Stimulated activated CD8-positive, alpha-beta memory T cell treated with anti-CD3 and anti-CD28 coated beads, Interleukin-4, amount 100 ng/mL, for 1 hour (primary cell): ENCODE results near the gene LCE5A.
"Not testable (repeated sequence)": the region's sequence is repeated elsewhere in the genome, so short reads cannot be mapped to it uniquely, and the experiment has no call there.

ENCODE experiments used
- DNase-seq, 2 donors: peaks; one replicate each; pipeline ENCODE4 v3.0.0-alpha.2; 2020; ENCODE audit warnings: low read depth in 2 of 2, low spot score in 1 of 2

Gene LCE5A, protein sequence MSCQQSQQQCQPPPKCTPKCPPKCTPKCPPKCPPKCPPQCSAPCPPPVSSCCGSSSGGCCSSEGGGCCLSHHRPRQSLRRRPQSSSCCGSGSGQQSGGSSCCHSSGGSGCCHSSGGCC

DNA sequence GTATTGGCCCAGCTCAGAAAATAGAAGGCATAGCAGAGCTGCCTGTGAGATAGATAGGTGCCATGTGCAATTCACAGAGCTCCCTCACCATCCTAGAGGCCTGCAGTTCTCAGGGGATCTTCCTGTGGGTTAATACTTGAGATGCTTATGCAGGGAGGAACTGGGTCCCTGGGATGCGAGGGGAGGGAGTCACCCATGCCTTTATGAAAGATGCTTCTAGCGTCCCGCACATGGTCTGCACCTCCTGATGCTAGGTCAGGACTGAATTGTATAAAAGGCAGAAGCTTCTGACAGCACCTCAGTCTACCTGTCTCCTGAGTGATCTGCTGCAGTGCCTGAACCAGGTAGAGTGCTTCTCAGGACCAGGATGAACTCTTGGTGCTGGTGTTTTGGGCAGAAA, at the start of gene LCE5A:
Gene LCE5A (plus strand): TSS at position 301 of the 400 bp plus-strand sequence. CDS start 732 bp downstream, outside the sequence.
- no peak for DNase-seq

DNA sequence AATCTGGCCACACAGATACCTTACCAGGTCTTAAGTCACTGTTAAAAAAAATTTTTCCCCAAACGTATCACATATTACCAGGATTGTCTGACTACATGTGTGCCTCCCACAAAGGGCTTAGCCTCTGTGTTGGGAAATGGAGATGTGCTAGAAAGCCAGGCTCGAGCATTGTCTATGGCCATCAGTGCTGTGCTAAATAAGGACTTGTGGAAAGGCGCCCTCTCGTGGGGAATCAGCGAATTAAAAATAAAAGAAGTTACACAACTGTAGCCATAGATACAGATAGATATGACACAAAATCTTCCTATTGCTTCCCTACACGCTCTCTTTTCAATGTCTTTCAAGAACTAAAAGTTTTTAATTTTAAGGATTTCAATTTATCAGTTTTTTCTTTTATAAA, 49.1 kb upstream of the LCE5A start:
- DNase-seq = peak; percentile 23 to 26

DNA sequence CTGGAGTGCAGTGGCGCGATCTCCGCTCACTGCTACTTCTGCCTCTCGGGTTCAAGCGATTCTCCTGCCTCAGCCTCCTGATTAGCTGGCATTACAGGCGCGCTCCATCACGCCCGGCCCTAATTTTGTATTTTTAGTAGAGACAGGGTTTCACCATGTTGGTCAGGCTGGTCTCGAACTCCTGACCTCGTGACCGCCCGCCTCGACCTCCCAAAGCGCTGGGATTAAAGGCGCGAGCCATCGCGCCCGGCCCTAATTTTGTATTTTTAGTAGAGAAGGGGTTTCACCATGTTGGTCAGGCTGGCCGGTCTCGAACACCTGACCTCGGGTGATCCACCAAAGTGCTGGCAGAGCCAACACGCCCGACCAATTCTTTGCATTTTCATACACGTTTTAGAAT, 48.0 kb upstream of the LCE5A start:
- no peak for DNase-seq

DNA sequence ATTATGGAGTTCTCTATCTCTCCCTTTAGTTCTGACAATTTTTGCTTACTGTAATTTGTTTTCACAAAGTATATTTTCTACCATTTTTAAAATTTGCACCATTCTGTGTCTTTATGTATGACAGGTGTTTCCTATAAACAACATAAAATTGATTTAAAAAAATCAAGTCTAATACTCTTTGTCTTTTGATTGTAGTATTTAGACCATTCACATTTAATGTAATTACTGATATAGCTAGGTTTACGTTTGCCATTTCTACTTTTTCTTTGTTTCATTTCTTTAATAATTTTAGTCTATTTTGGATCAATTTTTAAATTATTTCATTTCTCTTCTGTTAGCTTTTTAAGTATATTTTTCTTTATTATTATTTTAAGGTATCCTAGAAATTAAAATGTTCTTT, 44.4 kb upstream of the LCE5A start:
- no peak for DNase-seq

DNA sequence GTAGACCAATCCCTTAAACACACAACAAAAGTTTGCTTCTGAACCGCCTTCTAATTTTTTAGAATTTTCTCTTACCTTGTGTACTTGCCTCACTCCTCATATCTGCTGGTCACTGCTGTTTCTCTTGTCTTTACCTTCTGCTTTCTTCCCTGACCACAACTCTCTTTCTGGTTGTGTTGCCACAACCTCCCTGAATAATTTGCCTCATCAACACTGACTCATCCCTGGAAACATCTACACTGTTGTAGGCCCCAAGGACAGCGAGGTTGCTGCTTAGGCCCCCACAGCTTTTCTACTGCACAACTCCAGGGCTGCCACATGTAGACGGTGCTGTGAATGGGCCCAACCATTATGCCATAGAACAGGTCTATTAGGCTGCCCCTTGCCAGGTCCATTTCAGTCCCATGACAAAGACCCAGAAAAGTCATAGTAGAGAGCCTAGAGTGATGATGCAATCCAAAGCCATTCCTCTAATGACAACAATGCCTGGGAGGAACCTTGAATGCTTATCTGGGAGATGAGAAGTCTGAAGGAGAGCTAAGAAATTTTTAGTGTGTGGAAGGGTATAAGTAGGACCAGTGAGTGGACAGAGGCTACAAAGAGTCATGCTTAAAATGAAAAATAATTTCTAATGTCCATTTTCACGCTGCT, 36.6 kb upstream of the LCE5A start:
- DNase-seq = no peak

DNA sequence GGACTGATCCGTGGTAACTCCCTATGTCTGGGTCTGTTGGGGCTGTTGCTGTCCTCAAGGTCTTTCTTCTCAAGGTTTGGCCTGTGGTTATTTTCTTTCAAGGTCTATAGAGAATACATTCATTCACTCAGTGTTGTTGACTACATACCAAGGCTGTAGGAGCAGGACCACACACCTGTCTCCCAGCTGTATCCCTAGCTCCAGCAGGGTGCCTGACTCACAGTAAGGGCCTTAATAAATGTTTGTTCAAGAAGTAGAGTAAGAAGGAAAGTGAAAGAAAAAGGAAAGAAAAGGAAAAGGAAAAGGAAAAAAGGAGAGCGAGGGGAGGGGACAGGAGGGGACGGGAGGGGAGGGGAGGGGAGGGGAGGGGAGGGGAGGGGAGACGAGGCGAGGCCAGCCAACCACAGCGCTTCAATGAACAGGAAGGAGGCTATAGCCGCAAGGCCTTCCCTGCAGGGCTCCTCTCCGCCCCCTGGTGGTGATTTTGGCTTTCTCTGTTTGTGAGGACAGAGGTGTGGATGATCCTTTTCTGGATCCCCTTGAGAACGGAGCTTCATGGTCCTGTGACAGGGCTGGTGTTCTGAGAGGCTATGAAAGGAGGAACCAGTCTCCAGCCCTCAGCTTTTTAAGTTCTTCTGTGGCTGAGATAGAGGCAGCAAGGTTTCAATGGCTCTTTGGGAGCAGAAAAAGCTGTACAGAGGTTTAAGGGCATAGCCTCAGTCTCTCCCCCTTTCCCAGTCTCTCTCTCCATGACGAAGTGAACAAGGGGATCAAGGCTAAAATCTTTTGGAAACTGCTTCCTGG, 30.6 kb upstream of the LCE5A start:
- DNase-seq = peak; percentile 29 to 34

DNA sequence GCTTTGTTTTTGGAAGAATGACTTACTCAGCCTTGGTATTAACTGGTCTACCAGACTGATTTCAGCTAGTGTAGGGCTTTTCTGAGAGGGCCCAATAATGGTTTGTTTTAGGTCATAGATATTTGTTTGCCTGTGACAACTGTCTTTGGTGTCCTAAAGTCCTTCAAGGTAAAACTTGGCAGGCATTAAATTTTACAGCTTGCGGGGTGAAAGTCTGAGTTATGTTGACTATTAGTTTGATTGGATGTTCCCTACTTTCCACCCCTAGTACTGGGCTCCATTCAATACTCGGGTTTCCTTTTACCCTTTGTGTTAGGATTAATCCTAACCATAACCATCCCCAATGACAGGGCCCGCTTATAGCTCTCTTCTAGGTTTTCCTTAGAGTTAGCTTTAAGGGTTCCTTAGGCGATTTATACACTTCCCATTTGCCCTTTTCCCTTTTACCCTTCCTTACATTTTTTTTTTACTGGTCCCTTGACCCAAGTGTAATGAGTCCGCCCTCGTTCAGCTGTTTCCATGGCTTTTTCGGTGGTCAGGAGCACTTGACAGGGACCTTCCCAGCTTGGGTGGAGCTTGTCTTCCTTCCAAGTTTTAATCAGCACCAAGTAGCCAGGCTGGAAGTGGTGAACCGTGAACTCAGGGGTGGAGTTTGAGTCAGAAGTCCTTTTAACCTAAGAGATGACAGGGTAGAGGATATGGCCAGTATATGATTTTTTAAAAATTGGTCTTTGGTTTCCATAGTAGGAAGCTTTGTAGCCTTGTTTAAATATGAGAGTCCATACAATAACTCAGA, 28.5 kb upstream of the LCE5A start:
- no peak for DNase-seq

DNA sequence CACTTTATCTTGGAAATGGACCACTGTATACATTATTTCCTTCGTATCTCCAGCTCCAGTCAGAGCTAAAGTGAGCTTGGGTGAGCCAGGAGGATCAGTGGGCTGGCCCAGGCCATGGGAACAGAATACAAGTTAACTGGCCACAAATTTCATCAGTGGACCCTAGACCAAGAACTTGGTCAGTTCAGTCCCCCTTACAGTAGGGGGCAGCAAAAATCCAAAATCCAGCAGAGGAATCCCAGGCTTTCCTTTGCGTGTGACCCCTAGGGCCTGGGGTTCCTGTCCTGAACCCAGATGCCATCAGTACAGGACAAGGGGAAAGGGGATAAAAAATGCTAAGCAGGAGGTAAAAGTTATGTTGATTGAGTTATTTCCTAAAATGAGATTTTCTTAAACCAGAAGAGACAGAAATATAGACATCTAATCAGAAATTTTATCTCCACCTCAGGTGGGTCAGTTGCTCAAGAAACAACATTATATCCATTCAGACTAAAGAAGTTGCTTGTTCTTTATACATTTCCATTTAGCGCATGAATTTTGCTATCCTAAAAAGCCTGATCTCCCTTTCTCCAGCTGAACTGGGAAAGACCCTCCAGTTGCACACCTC, 24.1 kb upstream of the LCE5A start:
- no peak for DNase-seq

DNA sequence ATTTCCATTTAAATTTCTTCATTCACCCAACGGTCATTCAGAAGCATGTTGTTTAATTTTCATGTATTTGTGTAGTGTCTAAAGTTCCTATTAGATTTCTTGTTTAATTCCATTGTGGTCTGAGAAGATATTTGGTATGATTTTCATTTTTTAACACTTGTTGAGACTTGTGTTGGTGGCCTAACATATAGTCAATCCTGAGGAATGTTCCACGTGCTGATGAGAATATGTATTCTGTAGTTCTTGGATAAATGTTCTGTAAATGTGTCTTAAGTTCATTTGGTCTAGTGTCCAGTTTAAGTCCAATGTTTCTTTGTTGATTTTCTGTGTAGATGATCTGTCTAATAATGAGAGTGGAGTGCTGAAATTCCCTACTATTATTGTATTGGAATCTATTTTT, 22.7 kb upstream of the LCE5A start:
- no peak for DNase-seq

DNA sequence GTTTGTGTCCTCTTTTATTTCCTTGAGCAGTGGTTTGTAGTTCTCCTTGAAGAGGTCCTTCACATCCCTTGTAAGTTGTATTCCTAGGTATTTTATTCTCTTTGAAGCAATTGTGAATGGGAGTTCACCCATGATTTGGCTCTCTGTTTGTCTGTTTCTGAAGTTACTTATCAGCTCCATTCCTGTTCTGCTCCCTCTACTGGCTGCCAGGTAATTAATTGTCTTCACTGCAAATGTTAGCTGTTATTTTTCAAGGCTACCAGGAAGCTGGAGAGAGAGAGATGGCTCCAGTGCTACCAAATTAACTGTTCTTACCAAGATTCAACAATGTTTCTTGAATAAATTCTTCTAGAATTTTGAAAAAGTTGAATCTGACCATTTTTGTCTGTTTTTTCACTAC, 19.1 kb upstream of the LCE5A start:
- DNase-seq = not testable (repeated sequence)

DNA sequence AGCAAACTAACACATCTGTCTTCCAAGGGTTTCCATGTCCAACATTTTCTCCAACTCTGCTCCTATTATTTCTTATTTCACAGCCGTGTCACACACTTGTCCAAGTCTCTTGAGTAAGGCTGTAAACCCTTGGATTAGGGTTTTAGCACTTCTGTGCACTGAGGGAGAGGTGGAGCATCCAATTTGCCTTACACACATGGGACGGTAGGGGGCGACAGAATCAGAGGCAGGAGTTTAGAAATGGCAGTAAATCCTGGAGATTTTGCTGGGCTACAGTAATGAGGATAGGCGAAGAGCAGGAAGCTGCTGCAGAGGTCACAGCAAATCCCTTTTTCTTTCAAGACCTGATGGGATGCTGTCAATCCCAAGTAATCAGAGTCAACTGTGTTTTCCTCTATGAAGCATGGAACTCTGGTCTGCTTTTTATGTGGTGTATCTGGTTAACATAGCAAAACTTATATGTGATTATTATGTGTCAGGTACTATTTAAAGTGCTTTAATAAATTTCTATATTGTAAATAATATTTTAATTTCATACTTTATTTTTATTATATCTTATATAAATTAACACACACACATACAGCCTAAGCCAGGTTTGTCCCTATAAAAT, 15.4 kb upstream of the LCE5A start:
- no peak for DNase-seq

DNA sequence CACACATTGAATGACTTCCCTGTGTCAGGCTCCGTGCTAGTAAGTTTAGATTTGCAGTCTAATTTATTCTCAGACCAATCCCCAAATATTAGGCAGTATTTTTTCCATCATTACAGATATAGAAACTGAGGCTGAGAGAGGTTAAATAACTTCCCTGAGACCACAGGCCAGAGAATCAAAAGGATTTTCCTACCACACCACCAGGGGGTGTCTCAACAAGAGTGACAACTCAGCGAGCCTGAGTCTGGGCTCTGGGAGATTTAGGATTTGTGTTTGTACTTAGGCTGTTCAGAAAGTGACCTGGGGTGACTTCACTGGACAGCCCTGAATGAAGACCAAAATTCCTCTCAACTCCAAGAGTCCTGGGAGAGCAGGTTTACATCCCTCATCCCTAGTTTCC, 13.3 kb upstream of the LCE5A start:
- DNase-seq = no peak

DNA sequence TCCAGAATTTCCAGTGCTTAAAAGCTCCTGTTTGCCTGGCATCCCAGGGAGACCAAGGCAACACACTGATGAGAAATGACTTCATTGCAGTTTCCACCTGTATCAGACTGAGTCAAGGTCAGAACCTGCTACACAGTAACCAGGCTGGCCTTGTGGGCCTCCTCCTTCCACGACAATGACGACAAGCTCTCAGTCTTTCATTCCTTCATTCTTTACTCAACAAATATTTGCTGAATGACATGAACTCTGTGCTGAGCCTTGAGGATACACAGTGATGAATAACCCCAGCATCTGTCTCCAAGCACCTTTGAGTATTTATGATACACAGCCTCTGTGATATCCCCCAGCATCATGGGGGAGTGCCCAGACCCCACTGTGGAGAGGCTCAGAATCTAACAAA, 8.9 kb upstream of the LCE5A start:
- DNase-seq = no peak

DNA sequence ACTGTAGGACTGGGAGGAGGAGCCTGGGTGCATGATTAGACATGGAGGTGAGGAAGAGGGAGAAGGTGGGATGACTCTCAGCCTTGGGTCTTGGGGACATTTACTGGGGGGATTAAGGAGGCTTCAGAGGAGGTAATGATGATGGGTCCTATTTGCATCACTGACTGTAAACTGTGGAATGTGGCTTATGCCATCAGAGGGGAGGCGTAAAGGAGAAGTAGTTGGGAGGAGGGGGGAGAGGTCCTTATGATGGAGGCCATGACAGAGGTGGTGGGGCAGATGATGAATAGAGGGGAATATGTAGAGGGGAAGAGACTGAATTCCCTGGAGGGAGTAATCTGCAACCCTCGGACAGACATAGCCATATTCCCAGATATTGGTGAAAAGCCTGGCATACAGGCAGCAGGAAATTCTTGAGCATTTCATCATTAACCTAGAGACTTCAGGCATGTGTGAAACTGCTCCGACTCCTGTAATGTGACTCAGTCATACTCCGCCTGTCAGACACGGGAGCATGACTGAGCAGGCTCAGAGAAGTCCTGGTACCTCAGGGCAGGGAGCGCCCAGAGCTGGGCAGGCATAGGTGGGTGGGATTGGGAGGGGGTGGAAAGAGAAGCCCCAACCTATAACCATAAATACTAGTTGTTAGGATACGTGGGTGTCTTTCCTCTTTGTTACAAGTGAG, 8.0 kb upstream of the LCE5A start:
- no peak for DNase-seq

DNA sequence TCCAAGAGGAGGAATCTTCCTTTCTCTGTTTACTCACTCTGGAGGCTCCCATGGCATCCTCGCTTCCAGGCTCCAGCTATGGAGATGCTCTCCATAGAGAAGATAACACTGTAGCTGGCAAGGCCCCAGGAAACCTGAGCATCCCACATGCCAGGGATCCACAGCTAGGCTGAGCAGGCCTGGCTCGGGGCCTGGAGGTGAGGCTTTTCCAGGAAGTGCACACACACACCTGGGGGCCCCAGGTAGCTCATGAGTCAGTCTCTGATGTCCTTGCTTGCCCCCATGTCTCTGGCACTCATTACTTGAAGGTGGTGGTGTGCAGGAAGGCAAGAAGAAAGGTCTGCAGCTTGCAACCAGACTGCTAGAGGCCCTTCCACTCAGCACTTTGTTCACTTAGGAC, 5.5 kb upstream of the LCE5A start:
- DNase-seq = no peak

DNA sequence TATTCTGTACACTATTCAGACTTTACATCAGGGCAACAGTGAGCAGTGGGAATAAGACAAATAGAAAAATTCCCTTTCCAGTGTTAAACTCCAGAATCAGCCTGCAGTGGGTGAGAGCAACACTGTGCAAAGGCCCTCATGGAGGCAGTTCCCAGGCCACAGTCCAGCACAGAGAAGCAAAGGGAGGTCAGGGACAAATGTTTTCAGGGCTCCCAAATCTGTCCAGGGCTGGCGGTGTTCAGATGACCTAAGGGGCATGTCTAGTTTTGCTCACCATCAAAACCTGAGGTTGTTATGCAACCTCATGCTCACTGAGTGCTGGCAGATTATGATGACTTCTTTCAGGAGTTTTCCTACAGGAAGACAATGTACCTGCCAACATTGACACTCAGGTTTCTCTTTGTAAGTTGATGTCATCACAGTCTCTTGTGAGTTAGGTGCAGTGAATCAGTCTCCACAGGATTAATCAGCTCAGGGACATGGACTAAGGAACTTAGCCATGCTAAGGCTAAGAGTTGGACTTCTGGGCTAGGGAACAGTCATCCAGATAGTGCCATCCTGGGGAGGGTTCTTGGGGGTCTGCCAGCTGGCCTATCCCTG, 3.6 kb upstream of the LCE5A start:
- no peak for DNase-seq

DNA sequence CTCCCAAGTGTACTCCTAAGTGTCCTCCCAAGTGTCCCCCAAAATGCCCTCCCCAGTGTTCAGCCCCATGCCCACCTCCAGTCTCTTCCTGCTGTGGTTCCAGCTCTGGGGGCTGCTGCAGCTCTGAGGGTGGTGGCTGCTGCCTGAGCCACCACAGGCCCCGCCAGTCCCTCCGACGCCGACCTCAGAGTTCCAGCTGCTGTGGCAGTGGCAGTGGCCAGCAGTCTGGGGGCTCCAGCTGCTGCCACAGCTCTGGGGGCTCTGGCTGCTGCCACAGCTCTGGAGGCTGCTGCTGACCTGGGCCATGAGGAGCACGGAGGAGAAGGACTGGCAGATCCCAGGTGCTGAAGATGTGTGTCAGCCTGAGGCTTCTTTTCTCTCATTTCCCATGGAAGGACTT, 993 bp downstream of the LCE5A start:
- DNase-seq = no peak

DNA sequence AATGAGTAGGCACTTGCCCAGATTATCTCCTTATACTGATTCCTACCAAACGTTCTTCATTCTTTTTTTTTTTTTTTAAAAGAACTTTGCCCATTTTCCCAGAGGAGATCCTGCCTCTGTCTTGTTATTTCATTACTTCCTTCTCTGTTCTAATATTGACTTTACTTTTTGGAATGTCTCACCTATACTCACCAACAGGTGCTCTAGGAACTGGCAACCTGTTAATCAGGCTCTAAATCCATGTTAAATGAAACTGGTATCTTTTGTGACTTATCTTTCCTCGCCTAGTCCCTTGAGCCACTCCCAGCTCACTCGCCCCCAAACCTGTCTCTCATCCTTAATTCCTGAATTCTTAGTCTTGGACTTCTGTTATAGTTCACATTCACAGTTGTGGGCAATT, 2.5 kb downstream of the LCE5A start:
- DNase-seq = no peak

DNA sequence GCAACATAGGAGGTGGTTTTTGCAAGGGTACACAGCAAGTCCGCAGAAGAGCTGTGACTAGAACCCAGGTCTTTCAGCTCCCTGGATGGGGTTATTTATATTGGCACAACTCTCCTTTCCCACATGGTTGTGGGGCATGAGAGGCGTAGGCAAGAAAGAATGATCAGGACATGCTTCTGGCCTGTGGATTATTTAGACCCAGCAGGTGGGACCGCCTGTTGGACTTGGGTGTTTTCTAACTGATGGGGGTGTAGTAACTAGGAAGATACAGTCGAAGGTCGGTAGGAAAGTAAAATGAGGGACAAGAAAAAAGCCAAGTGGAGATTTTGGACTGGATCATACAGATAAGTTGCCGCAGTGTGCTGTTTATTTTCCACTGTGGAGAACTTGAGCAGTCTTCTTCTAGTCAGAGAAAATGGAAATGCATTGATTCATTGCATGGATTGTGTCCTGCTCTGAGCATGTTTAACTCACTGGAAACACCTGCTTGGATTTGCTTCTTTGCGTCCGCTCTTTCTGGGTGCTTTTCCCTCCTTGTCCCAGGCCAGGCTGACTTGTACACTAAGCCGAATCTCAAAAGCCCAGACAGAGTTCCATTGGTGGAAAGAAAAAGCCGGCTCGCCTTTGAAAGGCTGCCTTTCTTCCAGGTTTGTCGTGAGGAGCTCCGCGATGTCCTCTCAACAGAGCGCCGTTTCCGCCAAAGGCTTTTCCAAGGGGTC, 4.3 kb downstream of the LCE5A start:
- no peak for DNase-seq
